HL-60/S4 treated with retinoic acid at 250 ng/mL for 4 days and 3 days (cell line): ENCODE data around the gene CAMK2N2.
"Not testable (repeated sequence)": the region's sequence is repeated elsewhere in the genome, so short reads cannot be mapped to it uniquely, and the experiment has no call there.

Experiments
- in situ Hi-C: fragments of 300-500 bp; cut with MboI; formaldehyde crosslinking; loops from 2 replicates; pipeline ENCODE4 v1.7.0; 2022; ENCODE audit warnings: low sequenced_read_pairs

Gene CAMK2N2

GRCh38 chr3:184275961-184276910 lies 14.9 kb upstream of the CAMK2N2 start, which contains the start of gene ECE2:
ECE2 (plus strand) TSS chr3:184276022; CDS start chr3:184276154, 132 bp downstream.
- in situ Hi-C loops: loop anchor here (25.0 kb wide), 1 partner anchor 814 kb away; no protein-coding TSS in a partner anchor

- in situ Hi-C loops: loop anchor here (25.0 kb wide), 1 partner anchor 813 kb away; no protein-coding TSS in a partner anchor
Observed at GRCh38 chr3:184275381-184275701, 14.0 kb upstream of the CAMK2N2 start.

- in situ Hi-C loops: no loop called here
Observed at GRCh38 chr3:184272269-184272668, 10.9 kb upstream of the CAMK2N2 start.

GRCh38 chr3:184267249-184267648 lies 5.9 kb upstream of the CAMK2N2 start:
- in situ Hi-C loops: not testable (repeated sequence)

- in situ Hi-C loops: no loop called here
Observed at GRCh38 chr3:184262764-184263179, 1.4 kb upstream of the CAMK2N2 start.

GRCh38 chr3:184261854-184262763 lies 756 bp upstream of the CAMK2N2 start:
- in situ Hi-C loops: no loop called here

GRCh38 chr3:184260724-184261269 lies 556 bp downstream of the CAMK2N2 start:
- in situ Hi-C loops: no loop called here

GRCh38 chr3:184259878-184260723 lies 1.3 kb downstream of the CAMK2N2 start:
- in situ Hi-C loops: no loop called here

GRCh38 chr3:184259396-184259877 lies 1.9 kb downstream of the CAMK2N2 start:
- in situ Hi-C loops: no loop called here

- in situ Hi-C loops: no loop called here
Observed at GRCh38 chr3:184258926-184259325, 2.4 kb downstream of the CAMK2N2 start.

GRCh38 chr3:184257083-184257915 lies 4.1 kb downstream of the CAMK2N2 start:
- in situ Hi-C loops: no loop called here

GRCh38 chr3:184255291-184256039 lies 5.9 kb downstream of the CAMK2N2 start:
- in situ Hi-C loops: no loop called here

GRCh38 chr3:184250167-184250828 lies 11.1 kb downstream of the CAMK2N2 start:
- in situ Hi-C loops: no loop called here

GRCh38 chr3:184249412-184250166 lies 11.8 kb downstream of the CAMK2N2 start, which contains the start of gene EEF1AKMT4:
EEF1AKMT4 (plus strand) TSS chr3:184249672; CDS start chr3:184249695, 23 bp downstream.
- in situ Hi-C loops: no loop called here

GRCh38 chr3:184248454-184249411 lies 12.6 kb downstream of the CAMK2N2 start, which contains the start of gene ALG3:
ALG3 (minus strand) TSS chr3:184248962; CDS start chr3:184248940, 22 bp downstream.
- in situ Hi-C loops: no loop called here

GRCh38 chr3:184242297-184242685 lies 19.1 kb downstream of the CAMK2N2 start:
- in situ Hi-C loops: no loop called here
